NT2/D1 (cell line): Measurements from ENCODE around the gene PPM1H.

Experiments used
- YY1 ChIP-seq: IDR thresholded peaks from 2 replicates; pipeline ENCODE4 v1.6.1; 2011; ENCODE audit not compliant: insufficient read length, insufficient read depth
- ZNF274 ChIP-seq: IDR thresholded peaks from 2 replicates; pipeline ENCODE4 v1.6.1; 2011; ENCODE audit warnings: mild to moderate bottlenecking, low read depth, low read length

- TF ChIP-seq ZNF274 (no peak), YY1 (no peak)
Observed at GRCh38 chr12:62967701-62968100, 32.8 kb upstream of the PPM1H start.
